PC-9 (cell line): Measurements from ENCODE around the gene HOXA5. TPM values are rescaled to one million over a fixed set of nuclear protein-coding genes. Genes with fewer than 3 reads are reported as not detected.

ENCODE experiments used
- BruUV-seq: library from RNA; stranded (reverse); fragments of 400-500 nt; replicated peaks from 2 replicates; lab custom pipeline; 2021; lab: Mats Ljungman, UMichigan
- CTCF ChIA-PET: fragments of 300-600 bp; sonication (Branson Sonifier 250); formaldehyde crosslinking; loops from one replicate; lab custom pipeline; 2022; ENCODE audit warnings: antibody characterized with exemption; lab: Charles Lee
- POLR2A ChIA-PET: fragments of 300-600 bp; sonication (Branson Sonifier 250); formaldehyde crosslinking; loops from one replicate; lab custom pipeline; 2022; ENCODE audit warnings: antibody characterized with exemption; ENCODE audit not compliant: unreplicated experiment; lab: Charles Lee
- DNase-seq, 2 experiments: peaks; one replicate each; pipeline versions ENCODE4 v3.0.0 to v3.0.0-alpha.2; 2015 to 2022; ENCODE audit warnings: mixed read lengths in 1 of 2
- H2AFZ ChIP-seq: fragments of 200-600 bp; sonication (generic); 2 replicates; pipeline ENCODE4 v1.8.1; 2017; ENCODE audit warnings: antibody characterized with exemption
- H3F3A ChIP-seq: fragments of 200-600 bp; sonication (generic); 2 replicates; pipeline ENCODE4 v1.8.1; 2017; ENCODE audit warnings: antibody characterized with exemption, mild to moderate bottlenecking, low read depth; ENCODE audit not compliant: insufficient read depth
- H3K27ac ChIP-seq: fragments of 200-600 bp; sonication (generic); 2 replicates; pipeline ENCODE4 v1.6.1; 2016; ENCODE audit warnings: mixed run types
- H3K27me3 ChIP-seq: fragments of 200-600 bp; sonication (generic); 2 replicates; pipeline ENCODE4 v1.6.1; 2016; ENCODE audit warnings: low read depth, mixed run types; ENCODE audit not compliant: insufficient read depth
- H3K36me3 ChIP-seq: fragments of 200-600 bp; sonication (generic); 2 replicates; pipeline ENCODE4 v1.6.1; 2016; ENCODE audit warnings: low read depth, mixed run types
- H3K4me1 ChIP-seq: fragments of 200-600 bp; sonication (generic); replicated peaks from 2 replicates; pipeline ENCODE4 v1.6.1; 2016; ENCODE audit warnings: mixed run types; ENCODE audit not compliant: insufficient read depth
- H3K4me2 ChIP-seq: fragments of 200-600 bp; sonication (generic); 2 replicates; pipeline ENCODE4 v1.6.1; 2017; ENCODE audit warnings: mixed run types
- H3K4me3 ChIP-seq: fragments of 200-600 bp; sonication (generic); 2 replicates; pipeline ENCODE4 v1.6.1; 2016; ENCODE audit warnings: mixed run types
- H3K79me2 ChIP-seq: fragments of 200-600 bp; sonication (generic); 2 replicates; pipeline ENCODE4 v1.6.1; 2017; ENCODE audit warnings: low read depth, mixed run types
- H3K9me2 ChIP-seq: fragments of 200-600 bp; sonication (generic); 2 replicates; pipeline ENCODE4 v1.8.1; 2017; ENCODE audit warnings: mild to moderate bottlenecking; ENCODE audit not compliant: insufficient read depth
- H3K9me3 ChIP-seq: fragments of 200-600 bp; sonication (generic); 2 replicates; pipeline ENCODE4 v1.8.1; 2016; ENCODE audit warnings: low read depth; ENCODE audit not compliant: insufficient read depth
- H4K20me1 ChIP-seq: fragments of 200-600 bp; sonication (generic); 2 replicates; pipeline ENCODE4 v1.8.1; 2017; ENCODE audit not compliant: insufficient read depth
- CTCF ChIP-seq: fragments of 200-600 bp; sonication (generic); conservative IDR thresholded peaks from 2 replicates; pipeline ENCODE4 v1.6.1; 2017; ENCODE audit warnings: mixed run types, antibody characterized with exemption, mild to moderate bottlenecking, moderate library complexity
- EZH2 ChIP-seq: fragments of 200-600 bp; sonication (generic); IDR thresholded peaks from 2 replicates; pipeline ENCODE4 v1.8.0; 2017; ENCODE audit warnings: antibody characterized with exemption, low read depth
- intact Hi-C: fragments of 100-400 bp; cut with micrococcal nuclease; formaldehyde crosslinking; loops from one replicate; pipeline ENCODE4 v1.10.0; 2022; ENCODE audit not compliant: unreplicated experiment
- total RNA-seq: library from RNA; stranded (reverse); gene quantifications from 2 replicates; pipeline ENCODE4 v1.2.3, GENCODE V29; 2021

HOXA5 gene
- total RNA-seq, 1 experiment from 2014 or later, result 1.0 TPM

- ChIA-PET POLR2A (no interaction called here), CTCF (interaction anchor here (0.5 to 0.7 kb wide), 2 partner anchors 475 to 983 kb away, joined by 3 to 5 read pairs; no protein-coding TSS in a partner anchor)
- no peaks in the 10 kb centered on the region for H3K36me3 ChIP-seq
- H3F3A ChIP-seq, result 0 out of 2 replicates have a peak, but pooled peaks cover 4% of the 10 kb centered on the region
- no peaks in the 10 kb centered on the region for H3K27me3 ChIP-seq
- H3K9me3 ChIP-seq, result no peaks in the 10 kb centered on the region
- peak overlapping the region; percentile 70 for H3K4me2 ChIP-seq
- H2AFZ ChIP-seq, result peak overlapping the region; percentile 56
- no peaks in the 10 kb centered on the region for H3K9me2 ChIP-seq
- no TSS peak for BruUV-seq
- H4K20me1 ChIP-seq, result no peaks in the 10 kb centered on the region
- peak overlapping the region; percentile 45 for H3K4me3 ChIP-seq
- TF ChIP-seq EZH2, result no peak
- no peak for TF ChIP-seq CTCF
- 0 out of 2 replicates have a peak, but pooled peaks cover 11% of the 10 kb centered on the region for H3K4me1 ChIP-seq
- no peak overlapping the region for H3K27ac ChIP-seq
- DNase-seq, result no peak
- no peaks in the 10 kb centered on the region for H3K79me2 ChIP-seq
- intact Hi-C loops, result no loop called here
Measured at GRCh38 chr7:27149842-27150567, 6.5 kb upstream of the HOXA5 start.

GRCh38 chr7:27148756-27149641 lies 5.5 kb upstream of the HOXA5 start:
- no peak for TF ChIP-seq EZH2
- no peak for TF ChIP-seq CTCF
- Histone ChIP-seq H3K4me1 (0 out of 2 replicates have a peak, but pooled peaks cover 11% of the 10 kb centered on the region), H3K4me2 (peak overlapping the region; percentile 70), H3K36me3 (no peaks in the 10 kb centered on the region), H3K27me3 (no peaks in the 10 kb centered on the region), H3K9me2 (no peaks in the 10 kb centered on the region), H3K4me3 (peak overlapping the region; percentile 45; the same call in 1 of the 2 replicates), H4K20me1 (no peaks in the 10 kb centered on the region), H2AFZ (no peak overlapping the region), H3K9me3 (no peaks in the 10 kb centered on the region), H3K79me2 (no peaks in the 10 kb centered on the region), H3F3A (0 out of 2 replicates have a peak, but pooled peaks cover 4% of the 10 kb centered on the region), H3K27ac (no peak overlapping the region)
- ChIA-PET POLR2A (interaction anchor here (0.6 kb wide), 1 partner anchor 561 kb away, joined by 3 read pairs; no protein-coding TSS in a partner anchor), CTCF (no interaction called here)
- no TSS peak for BruUV-seq
- no peak for DNase-seq
- intact Hi-C loops, result no loop called here
